GM21381 (cell line): ENCODE results near the gene RABGAP1.

Source experiments
- ATAC-seq: cut with Tn5 transposase; IDR thresholded peaks from one replicate; pipeline ENCODE4 v1.9.1; 2021; ENCODE audit warnings: mild to moderate bottlenecking, moderate library complexity; ENCODE audit not compliant: unreplicated experiment

RABGAP1 gene

GRCh38 chr9:123007269-123007668 is 66.4 kb downstream of the RABGAP1 start:
- no peak for ATAC-seq

GRCh38 chr9:123008909-123009308 is 68.1 kb downstream of the RABGAP1 start:
- no peak for ATAC-seq

GRCh38 chr9:123011380-123011779 is 70.6 kb downstream of the RABGAP1 start:
- no peak for ATAC-seq

- no peak for ATAC-seq
These were observed 71.2 kb downstream of the RABGAP1 start for GRCh38 chr9:123011878-123012528.

GRCh38 chr9:123016631-123017030 is 75.8 kb downstream of the RABGAP1 start:
- no peak for ATAC-seq

- ATAC-seq: no peak
These were observed 80.0 kb downstream of the RABGAP1 start for GRCh38 chr9:123020796-123021195.

- ATAC-seq: no peak
These were observed 85.6 kb downstream of the RABGAP1 start for GRCh38 chr9:123026425-123026824.

GRCh38 chr9:123027517-123027916 is 86.7 kb downstream of the RABGAP1 start:
- no peak for ATAC-seq

- ATAC-seq: no peak
These were observed 87.3 kb downstream of the RABGAP1 start for GRCh38 chr9:123028136-123028535.

GRCh38 chr9:123028973-123029372 is 88.2 kb downstream of the RABGAP1 start:
- no peak for ATAC-seq

GRCh38 chr9:123031963-123032362 is 91.1 kb downstream of the RABGAP1 start:
- no peak for ATAC-seq

- ATAC-seq: no peak
These were observed 92.5 kb downstream of the RABGAP1 start, which contains the start of gene GPR21 for GRCh38 chr9:123033352-123033751. GPR21 (plus strand) TSS chr9:123033667; CDS start chr9:123034567, 900 bp downstream.

GRCh38 chr9:123033864-123034601 is 93.2 kb downstream of the RABGAP1 start:
- ATAC-seq: no peak

GRCh38 chr9:123034881-123035510 is 94.2 kb downstream of the RABGAP1 start:
- ATAC-seq: no peak

- no peak for ATAC-seq
These were observed 95.0 kb downstream of the RABGAP1 start for GRCh38 chr9:123035791-123036190.

- ATAC-seq: no peak
These were observed 96.2 kb downstream of the RABGAP1 start for GRCh38 chr9:123036893-123037545.

- no peak for ATAC-seq
These were observed 98.9 kb downstream of the RABGAP1 start for GRCh38 chr9:123039617-123040219.

- ATAC-seq: no peak
These were observed 100.0 kb downstream of the RABGAP1 start for GRCh38 chr9:123040801-123041200.

- no peak for ATAC-seq
These were observed 100.7 kb downstream of the RABGAP1 start for GRCh38 chr9:123041489-123041888.

- no peak for ATAC-seq
These were observed 102.5 kb downstream of the RABGAP1 start for GRCh38 chr9:123043081-123043939.
